ENCODE results near the gene UPK2. TPM values are rescaled to one million over a fixed set of nuclear protein-coding genes. Genes with fewer than 3 reads are reported as not detected.

Gene UPK2
- total and polyA plus RNA-seq, 2 donors (not counting 3 experiments of a cell fraction or from before 2014, with no cell fraction given), result 0.11 TPM; not detected in 1

DNA sequence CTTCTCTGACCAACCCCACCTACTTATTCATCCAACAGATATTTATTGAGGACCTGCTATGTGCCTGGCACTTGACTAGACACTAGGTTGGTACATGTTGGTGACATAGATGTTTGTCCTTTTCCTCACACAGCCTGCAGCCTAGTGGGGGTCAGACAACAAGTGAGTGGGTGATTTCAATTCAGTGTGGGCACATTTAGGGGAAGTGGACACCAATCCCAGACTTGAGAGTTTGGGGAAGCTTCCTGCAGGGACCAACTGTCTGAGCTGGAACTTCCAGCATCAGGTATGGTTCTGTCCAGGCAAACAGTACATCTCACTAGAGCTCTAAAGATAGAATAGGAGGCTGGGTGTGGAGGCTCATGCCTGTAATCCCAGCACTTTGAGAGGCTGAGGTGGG lies 24.5 kb upstream of the UPK2 start:
- no peaks in the 10 kb centered on the region for H4K20me1 ChIP-seq (replicated peaks; ENCODE audit: control insufficient read depth, extremely low read depth, insufficient read depth, low read length)
- no peak overlapping the region for H3K27ac ChIP-seq (ENCODE audit: insufficient read depth, low read depth, low read length)
- ChIA-PET POLR2A (no interaction called here), CTCF (interaction anchor here (1.2 to 10.6 kb wide), 6 partner anchors 9 to 241 kb away, joined by 4 to 330 read pairs (median 7); partner anchors contain the start of gene UPK2)
- BruUV-seq (replicated peaks), result no TSS peak
- no peaks in the 10 kb centered on the region for H3K9me1 ChIP-seq (replicated peaks; ENCODE audit: control insufficient read depth, extremely low read depth, insufficient read depth, low read length)
- no peaks in the 10 kb centered on the region for H3K36me3 ChIP-seq (ENCODE audit: control insufficient read depth in 2 of 2, extremely low read depth in 1 of 2, insufficient read depth in 2 of 2, low read length in 2 of 2)
- no peak for TF ChIP-seq GATA2 (IDR thresholded peaks at IDR 0.05; ENCODE audit: insufficient read depth, insufficient read length, low read depth, low read length)
- TF ChIP-seq MYC (IDR thresholded peaks at IDR 0.05; ENCODE audit: low read depth, low read length), result no peak
- TF ChIP-seq, protein P1, sequence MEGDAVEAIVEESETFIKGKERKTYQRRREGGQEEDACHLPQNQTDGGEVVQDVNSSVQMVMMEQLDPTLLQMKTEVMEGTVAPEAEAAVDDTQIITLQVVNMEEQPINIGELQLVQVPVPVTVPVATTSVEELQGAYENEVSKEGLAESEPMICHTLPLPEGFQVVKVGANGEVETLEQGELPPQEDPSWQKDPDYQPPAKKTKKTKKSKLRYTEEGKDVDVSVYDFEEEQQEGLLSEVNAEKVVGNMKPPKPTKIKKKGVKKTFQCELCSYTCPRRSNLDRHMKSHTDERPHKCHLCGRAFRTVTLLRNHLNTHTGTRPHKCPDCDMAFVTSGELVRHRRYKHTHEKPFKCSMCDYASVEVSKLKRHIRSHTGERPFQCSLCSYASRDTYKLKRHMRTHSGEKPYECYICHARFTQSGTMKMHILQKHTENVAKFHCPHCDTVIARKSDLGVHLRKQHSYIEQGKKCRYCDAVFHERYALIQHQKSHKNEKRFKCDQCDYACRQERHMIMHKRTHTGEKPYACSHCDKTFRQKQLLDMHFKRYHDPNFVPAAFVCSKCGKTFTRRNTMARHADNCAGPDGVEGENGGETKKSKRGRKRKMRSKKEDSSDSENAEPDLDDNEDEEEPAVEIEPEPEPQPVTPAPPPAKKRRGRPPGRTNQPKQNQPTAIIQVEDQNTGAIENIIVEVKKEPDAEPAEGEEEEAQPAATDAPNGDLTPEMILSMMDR (IDR thresholded peaks at IDR 0.05; ENCODE audit: extremely low read depth in 1 of 2, insufficient read depth in 1 of 2, low read depth in 1 of 2, low read length in 2 of 2), result no peak
- no peak for TF ChIP-seq JUN (IDR thresholded peaks at IDR 0.05; ENCODE audit: borderline replicate concordance, insufficient read depth, insufficient read length, low read depth)
- TF ChIP-seq POLR2A (IDR thresholded peaks at IDR 0.05; ENCODE audit: low read depth, low read length), result no peak
- no peak for TF ChIP-seq FOS (IDR thresholded peaks at IDR 0.05; ENCODE audit: borderline replicate concordance, insufficient read depth, low read length)
- no peak for TF ChIP-seq EZH2 (IDR thresholded peaks at IDR 0.05; ENCODE audit: borderline replicate concordance, low read depth, low read length, severe bottlenecking)
- no peak for TF ChIP-seq POLR2AphosphoS5 (IDR thresholded peaks at IDR 0.05; ENCODE audit: insufficient read depth, low read depth, low read length)
- TF ChIP-seq, protein P2, sequence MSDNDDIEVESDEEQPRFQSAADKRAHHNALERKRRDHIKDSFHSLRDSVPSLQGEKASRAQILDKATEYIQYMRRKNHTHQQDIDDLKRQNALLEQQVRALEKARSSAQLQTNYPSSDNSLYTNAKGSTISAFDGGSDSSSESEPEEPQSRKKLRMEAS (IDR thresholded peaks at IDR 0.05; ENCODE audit: insufficient read depth, insufficient read length), result no peak
- no peak overlapping the region for H3K4me2 ChIP-seq (ENCODE audit: insufficient read depth, low read length)
- DNase-seq (ENCODE audit: low read depth, low spot score), result no peak
- intact Hi-C loops (cut with micrococcal nuclease), result no loop called here
- no peak overlapping the region for H2AFZ ChIP-seq (ENCODE audit: low read depth, low read length)
- H3K79me2 ChIP-seq (ENCODE audit: control insufficient read depth, insufficient read depth, low read length), result no peaks in the 10 kb centered on the region
- dilution Hi-C loops (cut with MboI; ENCODE audit: extremely low pct_ligation_motif_present, low sequenced_read_pairs), result no loop called here
- no peaks in the 10 kb centered on the region for H3K9me3 ChIP-seq (replicated peaks; ENCODE audit: control insufficient read depth, insufficient read depth, low read length)
- no peak overlapping the region for H3K9ac ChIP-seq (replicated peaks; ENCODE audit: extremely low read depth, insufficient read depth, low read length)
- H3K27me3 ChIP-seq (ENCODE audit: control insufficient read depth in 2 of 2, insufficient read depth in 2 of 2, low read length in 2 of 2), result peaks cover 0 to 2% of the 10 kb centered on the region in 2 experiments
- no peak overlapping the region for H3K4me3 ChIP-seq (replicated peaks in 1 of 3; ENCODE audit: insufficient read depth in 1 of 3, low read depth in 1 of 3, low read length in 3 of 3)
- H3K4me1 ChIP-seq (ENCODE audit: control insufficient read depth, extremely low read depth, insufficient read depth, low read length), result peaks cover 15% of the 10 kb centered on the region
- no peak for FAIRE-seq
